ENCODE results near the gene PRDM5.
A peak's percentile ranks its signal among the peaks of the same experiment; 100 is the strongest.

PRDM5 gene

DNA sequence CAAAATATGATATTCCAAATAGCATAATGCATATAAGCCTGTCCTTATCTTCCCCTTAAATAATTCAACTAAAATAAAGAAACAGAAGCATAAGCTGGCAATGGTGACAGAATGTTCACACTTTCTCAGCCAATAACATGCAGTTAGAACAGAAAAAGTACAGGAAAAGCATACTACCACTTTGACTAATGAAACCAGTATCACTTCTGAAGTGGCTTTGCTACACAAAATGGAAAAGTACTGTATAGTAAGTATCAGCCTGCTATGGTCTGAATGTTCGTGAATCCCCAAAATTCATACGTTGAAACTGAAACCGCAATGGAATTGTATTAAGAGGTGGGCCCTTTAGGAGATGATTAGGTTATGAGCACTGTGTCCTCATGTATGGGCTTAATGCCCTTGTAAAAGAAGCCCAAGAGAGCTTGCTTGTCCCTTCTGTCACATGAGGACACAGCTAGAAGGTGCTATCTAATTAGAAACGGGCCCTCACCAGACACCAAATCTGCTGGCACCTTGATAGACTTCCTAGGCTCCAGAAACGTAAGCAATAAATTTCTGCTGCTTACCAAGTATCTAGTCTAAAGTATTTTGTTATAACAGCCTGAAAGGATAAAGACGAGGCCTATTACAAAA is 102.6 kb downstream of the PRDM5 start:
- no peak for DNase-seq (ENCODE audit: low spot score)

DNA sequence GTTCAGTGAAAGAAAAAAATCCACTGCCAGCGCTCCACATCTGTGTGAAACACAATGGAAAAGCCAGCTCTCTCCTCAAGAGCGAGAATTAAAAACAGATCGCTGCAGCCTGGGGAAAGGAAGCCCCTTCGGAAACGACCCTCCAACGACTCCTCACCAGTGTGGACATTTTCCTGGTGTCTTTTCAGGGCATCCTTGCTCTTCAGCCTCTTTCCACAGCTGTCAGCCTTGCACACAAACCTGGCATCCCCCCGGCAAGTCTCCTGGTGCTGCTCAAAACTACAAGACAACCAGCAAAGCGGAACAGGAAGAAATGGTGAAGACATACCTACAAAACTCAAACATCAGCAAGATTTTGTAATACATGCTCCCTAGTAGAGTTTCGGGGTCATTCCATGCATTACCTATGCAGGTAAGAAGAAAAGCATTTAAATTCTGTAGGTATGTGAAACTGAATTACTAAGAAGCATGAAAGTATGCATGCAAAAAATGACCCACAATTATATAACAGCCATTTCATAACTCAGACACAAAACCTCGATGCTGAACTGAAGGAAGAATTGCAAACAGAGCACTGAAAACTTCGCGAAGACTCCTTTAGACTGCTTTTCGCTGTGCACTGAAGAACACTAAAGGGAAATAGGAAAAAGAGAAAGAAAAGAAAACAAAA is 106.1 kb downstream of the PRDM5 start:
- no peak for DNase-seq (ENCODE audit: low spot score)

DNA sequence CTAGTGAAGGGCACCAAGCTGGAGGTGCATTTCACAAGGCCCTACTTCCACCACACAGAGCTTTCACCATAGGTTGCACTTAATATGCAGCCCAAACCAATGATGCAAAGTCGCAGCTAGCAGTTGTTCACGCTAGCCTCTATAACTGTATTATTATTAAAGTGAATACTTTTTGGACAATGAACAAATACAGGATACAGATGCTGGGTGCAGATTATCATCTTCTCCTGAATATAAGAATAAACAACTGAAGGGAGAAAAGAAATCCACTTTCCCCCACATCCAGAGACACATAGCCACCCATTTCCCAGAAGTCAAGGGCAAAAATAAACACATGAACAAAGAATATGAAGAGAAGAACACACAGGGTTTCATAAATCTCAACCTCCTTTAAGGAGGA is 107.2 kb downstream of the PRDM5 start:
- no peak for DNase-seq (ENCODE audit: low spot score)

DNA sequence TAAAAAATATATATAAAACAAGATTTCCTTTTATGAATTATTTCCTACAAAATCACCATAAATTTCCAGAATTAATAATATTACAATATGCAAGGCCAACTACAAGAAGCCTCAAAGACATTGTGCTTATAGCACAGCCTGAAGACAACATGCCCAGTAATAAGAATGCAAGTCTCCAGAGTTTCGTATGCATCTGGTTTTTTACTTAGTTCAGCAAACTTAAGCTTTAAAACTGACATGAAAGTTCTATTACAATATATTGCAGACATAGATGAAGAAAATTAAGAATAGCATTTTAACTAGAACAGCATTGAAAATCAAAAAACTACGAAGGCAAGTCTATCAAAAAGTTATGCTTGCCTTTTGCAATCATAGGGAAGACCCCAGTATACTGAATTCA is 107.6 kb downstream of the PRDM5 start:
- DNase-seq (ENCODE audit: low spot score), result no peak

DNA sequence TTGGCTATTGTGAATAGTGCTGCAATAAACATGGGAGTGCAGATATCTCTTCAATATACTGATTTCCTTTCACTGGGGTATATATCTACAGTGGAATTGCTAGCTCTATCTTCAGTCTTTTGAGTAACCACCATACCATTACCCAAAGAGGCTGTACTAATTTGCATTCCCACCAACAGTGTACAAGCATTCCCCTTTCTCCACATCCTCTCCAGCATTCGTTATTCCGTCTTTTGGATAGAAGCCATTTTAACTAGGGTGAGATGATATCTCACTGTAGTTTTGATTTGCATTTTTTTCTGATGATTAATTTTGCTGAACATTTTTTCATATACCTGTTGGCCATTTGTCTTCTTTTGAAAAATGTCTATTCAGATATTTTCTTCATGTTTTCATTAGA is 110.3 kb downstream of the PRDM5 start:
- DNase-seq (ENCODE audit: low spot score), result no peak

DNA sequence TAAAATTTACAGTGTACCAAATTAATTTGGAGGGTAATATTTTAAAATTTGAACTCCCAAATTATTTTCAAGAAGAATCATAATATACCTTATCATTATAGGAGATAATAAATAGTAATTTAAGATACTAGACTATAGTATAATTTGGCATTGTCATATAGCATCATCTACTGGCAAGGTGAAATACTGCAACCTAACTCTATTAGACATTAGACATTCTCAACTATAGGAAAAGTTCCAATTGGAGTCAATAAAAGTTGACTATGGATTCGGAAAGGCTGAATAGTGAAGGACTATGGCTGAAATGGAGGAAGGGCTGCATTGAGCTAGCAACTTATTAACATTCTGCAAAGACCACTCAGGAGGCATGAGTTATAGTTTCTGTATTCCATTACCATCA is 113.0 kb downstream of the PRDM5 start:
- no peak for DNase-seq (ENCODE audit: low spot score)

DNA sequence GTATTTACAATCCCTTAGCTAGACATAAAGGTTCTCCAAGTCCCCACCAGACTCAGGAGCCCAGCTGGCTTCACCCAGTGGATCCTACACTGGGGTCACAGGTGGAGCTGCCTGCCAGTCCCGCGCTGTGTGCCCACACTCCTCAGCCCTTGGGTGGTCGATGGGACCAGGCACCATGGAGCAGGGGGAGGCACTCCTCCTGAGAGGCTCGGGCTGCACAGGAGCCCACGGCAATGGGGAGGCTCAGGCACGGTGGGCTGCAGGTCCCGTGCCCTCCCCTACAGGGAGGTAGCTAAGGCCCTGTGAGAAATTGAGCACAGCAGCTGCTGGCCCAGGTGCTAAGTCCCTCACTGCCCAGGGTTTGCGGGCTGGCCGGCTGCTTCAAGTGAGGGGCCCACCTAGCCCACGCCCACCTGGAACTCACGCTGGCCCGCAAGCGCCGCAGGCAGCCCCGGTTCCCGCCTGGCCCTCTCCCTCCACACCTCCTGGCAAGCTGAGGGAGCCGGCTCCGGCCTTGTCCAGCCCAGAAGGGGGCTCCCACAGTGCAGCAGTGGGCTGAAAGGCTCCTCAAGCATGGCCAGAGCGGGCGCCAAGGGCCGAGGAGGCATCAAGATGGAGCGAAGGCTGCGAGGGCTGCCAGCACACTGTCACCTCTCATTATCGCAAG is 113.9 kb downstream of the PRDM5 start:
- no peak for DNase-seq (ENCODE audit: low spot score)

DNA sequence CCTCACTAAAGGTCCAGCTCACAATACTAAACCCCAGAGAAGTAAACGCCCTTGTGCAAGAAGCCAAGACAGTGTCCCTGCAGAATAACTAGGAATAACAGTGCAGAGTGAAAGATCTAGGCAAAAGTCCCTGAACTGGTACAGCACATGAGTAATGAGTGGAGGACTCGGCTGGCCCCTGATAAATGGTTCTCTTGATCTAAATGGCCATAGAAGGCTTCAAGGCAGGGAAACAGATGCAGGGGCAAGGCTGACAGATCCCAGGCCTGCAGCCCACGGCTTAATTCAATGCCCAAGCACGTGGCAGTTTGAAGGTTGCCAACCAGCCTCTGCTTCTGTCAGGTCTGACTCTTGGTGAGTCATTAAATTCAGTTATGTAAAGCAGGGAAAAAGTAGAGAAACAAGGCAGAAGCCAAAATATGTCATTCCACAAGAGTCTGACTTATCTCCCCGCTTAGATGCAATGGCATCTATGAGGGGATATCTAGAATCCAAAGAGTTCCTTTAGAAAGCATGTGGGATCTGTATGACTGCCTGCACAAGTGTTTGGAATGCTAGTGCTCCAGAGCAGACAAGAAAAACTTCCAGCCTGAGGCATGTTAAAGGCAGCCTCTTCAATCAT is 121.3 kb downstream of the PRDM5 start:
- peak; percentile 24 for DNase-seq (ENCODE audit: low spot score)

DNA sequence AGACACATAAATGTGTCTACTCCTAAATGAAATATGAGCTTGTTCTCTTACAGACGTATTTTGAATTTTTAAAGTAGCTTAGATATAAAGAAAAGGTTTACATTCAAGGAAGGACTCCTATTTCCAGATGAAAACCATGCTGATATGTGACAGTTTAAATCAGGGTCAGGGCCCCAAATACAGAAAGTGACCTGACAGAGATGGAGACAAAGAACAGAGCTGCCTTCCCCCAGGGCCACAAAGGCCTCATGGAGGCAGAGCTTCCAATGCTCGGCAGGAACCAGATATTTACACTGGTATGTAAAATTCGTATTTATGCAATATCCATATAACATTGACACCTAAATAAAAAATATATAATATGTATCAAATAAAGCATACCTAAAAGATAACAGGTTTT is 124.0 kb downstream of the PRDM5 start:
- DNase-seq (ENCODE audit: low spot score), result no peak

DNA sequence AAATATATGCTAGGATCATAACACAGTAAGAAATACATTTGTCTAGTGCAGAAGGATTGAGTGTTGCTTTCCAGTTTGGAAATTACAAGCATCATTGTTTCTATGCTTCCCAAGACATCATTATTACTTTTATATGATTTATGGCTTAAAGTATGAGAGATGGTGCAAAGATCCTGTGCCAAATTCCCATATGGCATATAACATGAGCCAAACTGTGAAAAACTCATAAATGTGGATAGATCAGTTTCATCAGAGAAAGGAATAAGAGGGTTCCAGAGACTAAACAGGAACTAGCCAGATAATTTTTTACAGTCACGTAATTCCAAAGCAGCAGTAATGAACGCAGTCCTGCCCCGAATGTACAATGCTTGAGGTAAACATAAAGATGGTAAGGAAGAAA is 126.3 kb downstream of the PRDM5 start:
- DNase-seq (ENCODE audit: low spot score), result no peak

DNA sequence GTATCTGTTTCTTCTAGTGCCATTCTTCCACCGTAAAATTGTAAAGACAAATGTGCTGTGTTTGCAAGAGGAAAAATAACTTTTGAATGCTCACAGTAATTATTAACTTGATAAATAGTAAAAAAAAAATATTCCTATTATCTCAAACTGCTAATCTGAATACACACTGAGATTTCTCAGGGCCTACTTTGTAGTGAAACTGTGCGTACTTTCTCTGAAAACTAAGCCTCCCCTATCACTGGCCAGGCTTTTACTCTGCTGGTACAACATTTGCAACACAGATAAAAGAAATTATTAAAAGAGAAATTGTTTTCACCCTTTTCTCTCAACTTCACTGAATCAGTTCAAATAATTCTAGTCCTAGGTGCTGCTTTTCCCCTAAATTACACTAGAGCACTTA is 137.3 kb downstream of the PRDM5 start:
- DNase-seq (ENCODE audit: low spot score), result no peak

DNA sequence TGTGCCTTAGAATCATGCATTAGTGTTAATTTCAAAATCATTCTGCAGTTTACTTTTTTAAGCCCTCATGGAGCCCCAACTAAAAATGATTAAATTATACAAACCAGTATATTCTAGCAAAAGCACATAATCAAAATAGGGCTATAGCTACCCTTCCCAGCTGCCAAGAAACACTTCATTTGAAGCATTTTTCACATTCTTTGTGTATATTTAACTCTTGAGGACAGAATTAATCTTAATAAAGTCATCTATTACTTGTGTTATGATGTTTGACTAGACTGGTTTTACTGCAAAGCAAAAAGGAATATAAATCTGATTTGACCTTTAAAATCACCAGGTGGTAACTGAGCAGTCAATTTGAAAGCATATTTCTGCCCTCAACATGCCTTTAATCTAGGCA is 145.1 kb downstream of the PRDM5 start:
- DNase-seq (ENCODE audit: low spot score), result no peak

DNA sequence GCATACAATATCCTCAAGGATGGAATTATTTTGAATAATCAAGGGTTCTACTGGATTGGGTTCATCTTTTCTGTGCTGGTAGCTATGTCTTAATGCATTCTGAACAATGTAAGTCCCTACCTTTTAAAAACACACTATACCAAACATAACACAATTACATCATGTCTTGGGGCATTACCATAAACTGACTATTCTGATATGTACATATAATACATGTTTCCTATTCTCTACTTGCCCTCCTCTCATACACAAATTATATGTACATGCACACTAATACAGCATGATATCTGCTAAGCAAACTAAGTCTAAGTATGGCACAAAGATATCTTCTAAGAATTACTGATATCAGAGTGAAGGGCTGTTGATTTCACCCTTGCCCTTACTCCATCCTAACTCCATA is 147.1 kb downstream of the PRDM5 start:
- DNase-seq (ENCODE audit: low spot score), result no peak

DNA sequence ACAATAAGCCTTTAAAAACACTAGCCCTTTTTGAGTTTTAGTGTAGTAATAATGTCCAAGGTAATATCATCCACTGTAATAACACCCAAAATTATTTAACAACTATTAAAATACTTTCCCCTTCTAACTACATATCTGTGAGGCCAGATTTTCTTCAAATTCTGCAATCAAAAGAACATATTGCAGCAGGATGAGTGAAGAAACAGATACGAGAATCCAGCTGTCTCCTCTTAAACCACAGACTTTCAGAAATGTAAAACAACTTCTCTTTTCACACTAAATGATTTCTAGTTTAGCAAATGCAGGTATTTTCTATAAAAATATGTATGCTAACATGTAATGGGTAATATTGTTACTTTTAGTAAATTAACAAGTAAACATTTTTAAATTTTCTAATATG is 148.9 kb downstream of the PRDM5 start:
- DNase-seq (ENCODE audit: low spot score), result no peak

DNA sequence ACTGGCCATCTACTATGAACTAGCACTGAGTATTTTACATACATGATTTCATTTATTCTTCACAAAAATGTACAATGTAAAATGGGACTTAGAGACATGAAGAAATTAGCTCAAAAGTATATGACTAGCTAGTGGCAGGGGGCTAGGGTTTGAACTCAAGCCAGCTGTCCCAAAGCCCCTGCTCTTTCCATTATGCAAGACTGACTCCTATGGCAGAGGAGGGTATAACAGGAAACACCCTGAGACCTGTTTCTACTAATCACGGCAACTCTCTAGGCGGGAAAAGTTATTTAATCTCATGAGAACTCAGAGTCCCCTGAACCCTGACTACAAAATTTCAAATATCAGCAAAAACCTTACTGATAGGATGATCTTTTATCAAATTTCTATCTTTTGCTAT is 150.6 kb downstream of the PRDM5 start:
- no peak for DNase-seq (ENCODE audit: low spot score)

DNA sequence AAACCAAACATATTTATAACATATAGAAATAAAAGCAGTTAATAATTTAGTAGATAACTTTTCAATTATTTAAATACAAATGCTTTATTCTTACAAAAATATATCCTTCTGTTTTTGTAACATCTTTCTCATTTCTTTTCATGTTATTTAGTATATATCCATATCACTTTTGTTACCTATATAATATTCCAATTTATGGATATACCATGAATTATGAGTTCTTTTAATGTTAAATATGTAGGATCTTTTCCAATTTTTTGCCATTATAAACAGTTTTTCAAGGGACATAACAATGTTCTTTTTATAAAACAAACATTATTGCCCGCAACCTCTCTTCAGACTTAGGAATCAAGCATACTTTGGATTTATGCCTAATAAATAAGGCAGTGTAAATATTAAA is 151.6 kb downstream of the PRDM5 start:
- no peak for DNase-seq (ENCODE audit: low spot score)

DNA sequence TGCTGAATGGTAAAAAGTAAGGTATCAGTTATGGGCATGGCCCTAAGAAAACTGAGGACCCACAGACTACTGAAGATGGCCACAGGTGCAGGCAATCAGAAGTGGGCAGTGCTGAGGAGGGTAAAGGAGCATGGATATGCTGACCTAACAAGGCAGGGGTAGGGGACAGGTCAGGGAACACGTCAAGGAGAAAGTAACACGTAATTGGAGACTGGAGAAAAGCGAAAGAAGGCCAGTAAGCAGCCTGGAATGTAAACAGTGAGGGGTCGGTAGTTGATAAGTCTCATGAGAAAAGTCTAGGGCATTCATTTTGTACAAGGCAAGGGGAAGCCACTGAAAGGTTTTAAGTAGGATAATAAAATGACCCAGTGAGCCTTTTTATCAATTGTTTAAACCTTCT is 153.3 kb downstream of the PRDM5 start:
- no peak for DNase-seq (ENCODE audit: low spot score)

DNA sequence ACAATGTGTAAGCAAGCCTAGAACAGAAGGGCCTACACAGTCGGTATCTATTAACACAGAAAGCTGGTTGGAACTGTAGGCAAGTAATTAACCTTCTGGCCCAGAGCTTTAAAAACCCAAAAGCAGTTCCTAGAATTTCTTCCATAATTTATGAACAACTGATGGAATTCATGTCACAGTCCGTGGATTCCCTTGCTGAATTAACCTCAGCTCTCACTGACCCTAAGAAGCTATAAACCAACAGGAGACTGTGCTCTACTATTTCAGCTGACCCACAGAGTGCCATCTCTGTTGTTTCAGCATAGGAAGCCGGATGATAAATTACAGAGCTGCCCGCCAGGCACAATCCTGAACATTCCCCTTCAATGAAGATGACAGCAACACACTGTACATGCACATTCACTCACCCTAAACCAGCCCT is 157.3 kb downstream of the PRDM5 start:
- no peak for DNase-seq (ENCODE audit: low spot score)

DNA sequence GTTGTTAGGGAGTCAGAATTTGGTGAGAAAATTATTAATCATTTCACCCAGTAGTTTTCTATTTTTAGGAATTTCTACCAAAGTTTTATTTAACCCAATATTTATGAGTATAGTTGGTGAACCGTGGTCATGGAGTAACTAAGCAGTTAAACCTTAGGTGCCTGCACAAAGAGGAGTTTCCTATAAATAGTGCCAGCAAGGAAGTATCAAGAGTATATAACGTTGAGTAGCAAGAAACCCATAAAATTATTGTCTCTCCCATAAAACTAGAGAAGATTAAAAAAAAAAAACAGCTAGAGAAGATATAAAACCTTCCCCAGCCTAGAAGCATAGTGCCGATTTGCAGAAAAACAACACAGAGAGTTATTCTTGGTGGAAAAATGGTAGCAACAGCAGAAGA is 158.9 kb downstream of the PRDM5 start:
- DNase-seq (ENCODE audit: low spot score), result no peak

DNA sequence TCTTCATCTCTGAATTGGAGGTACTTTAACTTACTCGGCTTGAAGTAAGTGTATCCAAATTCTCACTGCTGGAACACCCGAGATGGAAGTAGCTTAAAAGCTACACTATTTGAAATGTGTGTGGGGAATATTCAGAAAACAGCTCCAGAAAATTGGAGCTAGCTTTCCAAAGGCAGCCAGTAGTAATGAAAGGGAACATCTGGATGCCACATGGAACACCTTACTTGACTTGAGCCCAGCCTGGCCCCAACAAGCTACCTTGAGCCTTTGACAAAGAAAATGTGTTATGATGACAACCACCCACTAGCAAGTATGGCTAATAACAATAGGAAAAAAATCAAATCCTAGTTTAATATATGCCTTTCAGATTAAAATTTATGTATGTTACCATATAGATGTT is 161.5 kb downstream of the PRDM5 start:
- DNase-seq (ENCODE audit: low spot score), result no peak

DNA sequence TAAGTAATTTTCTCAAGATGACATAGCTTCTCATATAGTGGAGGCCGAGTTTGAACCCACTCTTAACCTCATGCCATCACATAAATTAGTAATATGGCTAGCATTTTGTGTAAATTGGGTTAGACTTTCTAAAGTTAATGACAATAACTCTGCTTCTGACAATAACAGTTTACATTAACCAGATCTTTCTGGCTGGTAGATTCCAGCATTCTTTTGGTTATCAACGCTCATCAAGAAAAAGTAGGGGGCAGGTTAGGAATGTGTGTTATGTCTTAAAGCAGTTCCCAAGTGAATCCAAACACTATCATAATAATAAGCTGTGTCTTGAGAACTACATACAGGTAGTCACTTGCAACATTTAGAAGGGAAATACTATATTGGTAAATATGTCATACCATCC is 162.5 kb downstream of the PRDM5 start:
- no peak for DNase-seq (ENCODE audit: low spot score)

DNA sequence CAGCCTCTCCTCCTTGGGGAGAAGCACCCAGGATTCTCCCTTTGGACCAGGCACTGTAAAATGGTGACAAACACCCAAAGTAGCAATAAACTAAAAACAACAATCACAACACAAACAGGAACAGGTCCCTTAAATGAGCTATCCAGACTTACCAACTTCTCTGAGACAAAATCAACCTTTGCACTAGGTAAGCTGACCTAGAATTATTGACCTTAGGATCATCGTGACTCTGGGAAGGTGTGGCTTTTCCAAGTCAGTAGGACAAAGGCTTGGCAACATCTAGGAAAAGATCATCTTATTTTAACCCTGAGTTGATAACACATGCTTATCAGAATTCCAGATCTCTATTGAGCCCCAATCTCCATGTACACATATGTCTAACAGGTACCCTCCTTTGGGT is 166.7 kb downstream of the PRDM5 start:
- no peak for DNase-seq (ENCODE audit: low spot score)

DNA sequence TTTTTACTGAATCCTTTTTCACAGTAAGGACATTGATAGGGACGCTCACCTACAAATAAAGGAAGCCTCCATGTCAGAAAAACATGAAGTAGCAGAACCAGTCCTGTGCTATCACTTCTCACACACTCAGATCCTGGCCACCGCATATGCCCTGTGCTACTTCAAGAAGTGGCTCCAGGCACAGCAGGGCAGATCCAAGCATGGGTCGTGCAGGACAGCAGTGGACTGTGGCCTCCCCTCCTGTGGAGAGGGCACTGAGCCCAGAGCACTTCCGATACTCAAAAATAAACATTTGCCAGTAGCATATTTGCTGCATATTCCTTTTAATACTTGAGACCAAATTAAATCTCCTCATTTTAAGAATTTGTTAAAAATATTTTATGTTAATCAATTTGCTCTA is 167.9 kb downstream of the PRDM5 start:
- DNase-seq (ENCODE audit: low spot score), result no peak
